Panc1 (cell line): ENCODE measurements around the gene CYRIA.

Source experiments
- CTCF ChIP-seq: fragments of 450-650 bp; IDR thresholded peaks from 2 replicates; pipeline ENCODE4 v1.5.1; 2017; ENCODE audit warnings: mild to moderate bottlenecking
- POLR2AphosphoS5 ChIP-seq: IDR thresholded peaks from 2 replicates; pipeline ENCODE4 v1.6.1; 2012; ENCODE audit warnings: mild to moderate bottlenecking, low read depth, low read length, moderate library complexity
- REST ChIP-seq, 2 experiments: IDR thresholded peaks; 2 replicates each; pipeline ENCODE4 v1.6.1; 2011 to 2012; ENCODE audit warnings: low read depth in 2 of 2, control low read depth in 1 of 2, low read length in 1 of 2, mild to moderate bottlenecking in 1 of 2, moderate library complexity in 1 of 2; ENCODE audit not compliant: insufficient read depth in 1 of 2
- SIN3A ChIP-seq: IDR thresholded peaks from 2 replicates; pipeline ENCODE4 v1.6.1; 2012; ENCODE audit warnings: low read depth, mild to moderate bottlenecking, low read length, moderate library complexity, borderline replicate concordance; ENCODE audit not compliant: insufficient read depth
- TCF7L2 ChIP-seq: IDR thresholded peaks from 2 replicates; pipeline ENCODE4 v1.6.1; 2011; ENCODE audit warnings: mild to moderate bottlenecking, low read depth, low read length, inconsistent platforms

GRCh38 chr2:16637304-16637703, 28.3 kb downstream of the CYRIA start:
- TF ChIP-seq CTCF = no peak
- no peak for TF ChIP-seq POLR2AphosphoS5
- no peak for TF ChIP-seq SIN3A
- no peak for TF ChIP-seq TCF7L2
- TF ChIP-seq REST (IDR thresholded peaks at IDR 0.05; ENCODE audit: insufficient read depth in 1 of 2, low read depth in 2 of 2, low read length in 1 of 2) = no peak
